Fibroblast of lung (primary cell): ENCODE data around the gene CRMP1.

Experiments used
- CTCF ChIP-seq, 2 donors: IDR thresholded peaks in 1 of 2; conservative IDR thresholded peaks in 1 of 2; 1 replicate in 1 of 2; 2 replicates in 1 of 2; pipeline ENCODE4 v1.5.1; 2011 to 2012; ENCODE audit warnings: low read length in 2 of 2, control low read depth in 1 of 2, inconsistent platforms in 1 of 2, low read depth in 1 of 2, mild to moderate bottlenecking in 1 of 2
- EZH2 ChIP-seq: IDR thresholded peaks from 2 replicates; pipeline ENCODE4 v1.5.1; 2012; ENCODE audit warnings: low read length, control low read depth, mild to moderate bottlenecking; ENCODE audit errors: missing control alignments

GRCh38 chr4:5863461-5864113, 29.3 kb downstream of the CRMP1 start:
- TF ChIP-seq CTCF (conservative IDR thresholded peaks at IDR 0.05 in 1 of 2, IDR thresholded peaks at IDR 0.05 in 1 of 2; ENCODE audit: low read depth in 1 of 2, low read length in 2 of 2) (no peak), EZH2 (no peak)
